Activated CD8-positive, alpha-beta T cell treated with anti-CD3 and anti-CD28 coated beads for 36 hours (primary cell): ENCODE results near the gene PAQR9. TPM values are rescaled to one million over a fixed set of nuclear protein-coding genes. Genes with fewer than 3 reads are reported as not detected.

ENCODE experiments used
- ATAC-seq: fragments of 200-7000 bp; cut with Tn5 transposase; one replicate; pipeline ENCODE4 v1.10.0; 2021; ENCODE audit warnings: mild to moderate bottlenecking, moderate library complexity
- CTCF ChIA-PET: fragments of 350-600 bp; sonication (Branson Sonifier 250); formaldehyde crosslinking; loops from one replicate; lab custom pipeline; 2021; ENCODE audit warnings: antibody characterized with exemption; lab: Charles Lee
- POLR2A ChIA-PET: fragments of 350-600 bp; sonication (Branson Sonifier 250); formaldehyde crosslinking; loops from one replicate; lab custom pipeline; 2021; ENCODE audit warnings: antibody characterized with exemption; lab: Charles Lee
- DNase-seq: peaks from one replicate; pipeline ENCODE4 v3.0.0-alpha.2; 2020
- H3K27ac Mint-ChIP-seq: one replicate; pipeline ENCODE4 v1.8.0; 2021; ENCODE audit warnings: mild to moderate bottlenecking, mixed read lengths
- H3K27me3 Mint-ChIP-seq: one replicate; pipeline ENCODE4 v1.8.0; 2021; ENCODE audit warnings: mixed read lengths
- H3K36me3 Mint-ChIP-seq: one replicate; pipeline ENCODE4 v1.8.0; 2021; ENCODE audit warnings: low read depth, mixed read lengths
- H3K4me1 Mint-ChIP-seq: one replicate; pipeline ENCODE4 v1.8.0; 2021; ENCODE audit warnings: low read depth, mixed read lengths
- H3K4me3 Mint-ChIP-seq: one replicate; pipeline ENCODE4 v1.8.0; 2021; ENCODE audit warnings: mild to moderate bottlenecking, moderate library complexity, mixed read lengths
- H3K9me3 Mint-ChIP-seq: one replicate; pipeline ENCODE4 v1.8.0; 2021; ENCODE audit warnings: mixed read lengths
- intact Hi-C: fragments of 100-400 bp; cut with micrococcal nuclease; formaldehyde crosslinking; loops from one replicate; pipeline ENCODE4 v1.10.0; 2022
- total RNA-seq, 2 experiments: library from RNA; stranded (reverse); gene quantifications; one replicate each; pipeline ENCODE4 v1.2.3, GENCODE V29; 2021
- TF ChIP-seq, protein P1 (sequence below): fragments of 200-600 bp; IDR thresholded peaks from one replicate; pipeline ENCODE4 v1.8.0; 2022; ENCODE audit warnings: antibody characterized with exemption, mild to moderate bottlenecking

PAQR9 gene
- total RNA-seq, 2 experiments from 2014 or later: not detected

DNA sequence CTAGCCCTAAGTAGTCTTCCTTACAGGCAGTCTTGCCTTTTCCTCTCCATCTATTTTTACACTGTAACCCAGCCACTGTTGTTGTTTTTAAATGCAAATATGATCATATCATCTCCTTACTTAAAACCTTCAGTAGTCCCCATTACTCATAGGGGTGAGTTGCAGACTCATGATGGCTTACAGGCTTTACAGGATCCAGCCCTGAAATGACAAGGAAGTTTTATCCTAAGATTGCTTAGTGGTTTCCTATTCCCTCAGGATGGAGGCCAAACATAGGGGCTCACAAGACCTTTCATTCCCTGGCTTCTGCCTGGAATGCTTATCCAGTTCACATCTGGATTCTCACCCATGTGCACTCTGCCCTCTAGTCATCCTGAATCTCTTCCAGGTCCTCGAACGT is 46.9 kb downstream of the PAQR9 start:
- no peak overlapping the region for H3K4me3 Mint-ChIP-seq
- TF ChIP-seq, protein P1, sequence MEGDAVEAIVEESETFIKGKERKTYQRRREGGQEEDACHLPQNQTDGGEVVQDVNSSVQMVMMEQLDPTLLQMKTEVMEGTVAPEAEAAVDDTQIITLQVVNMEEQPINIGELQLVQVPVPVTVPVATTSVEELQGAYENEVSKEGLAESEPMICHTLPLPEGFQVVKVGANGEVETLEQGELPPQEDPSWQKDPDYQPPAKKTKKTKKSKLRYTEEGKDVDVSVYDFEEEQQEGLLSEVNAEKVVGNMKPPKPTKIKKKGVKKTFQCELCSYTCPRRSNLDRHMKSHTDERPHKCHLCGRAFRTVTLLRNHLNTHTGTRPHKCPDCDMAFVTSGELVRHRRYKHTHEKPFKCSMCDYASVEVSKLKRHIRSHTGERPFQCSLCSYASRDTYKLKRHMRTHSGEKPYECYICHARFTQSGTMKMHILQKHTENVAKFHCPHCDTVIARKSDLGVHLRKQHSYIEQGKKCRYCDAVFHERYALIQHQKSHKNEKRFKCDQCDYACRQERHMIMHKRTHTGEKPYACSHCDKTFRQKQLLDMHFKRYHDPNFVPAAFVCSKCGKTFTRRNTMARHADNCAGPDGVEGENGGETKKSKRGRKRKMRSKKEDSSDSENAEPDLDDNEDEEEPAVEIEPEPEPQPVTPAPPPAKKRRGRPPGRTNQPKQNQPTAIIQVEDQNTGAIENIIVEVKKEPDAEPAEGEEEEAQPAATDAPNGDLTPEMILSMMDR: no peak
- no peaks in the 10 kb centered on the region for H3K36me3 Mint-ChIP-seq
- H3K27ac Mint-ChIP-seq: no peak overlapping the region
- DNase-seq: no peak
- H3K4me1 Mint-ChIP-seq: no peaks in the 10 kb centered on the region
- CTCF ChIA-PET: no interaction called here
- peaks cover 3% of the 10 kb centered on the region for H3K27me3 Mint-ChIP-seq
- POLR2A ChIA-PET: no interaction called here
- intact Hi-C loops: no loop called here
- ATAC-seq: no peak
- H3K9me3 Mint-ChIP-seq: no peaks in the 10 kb centered on the region

DNA sequence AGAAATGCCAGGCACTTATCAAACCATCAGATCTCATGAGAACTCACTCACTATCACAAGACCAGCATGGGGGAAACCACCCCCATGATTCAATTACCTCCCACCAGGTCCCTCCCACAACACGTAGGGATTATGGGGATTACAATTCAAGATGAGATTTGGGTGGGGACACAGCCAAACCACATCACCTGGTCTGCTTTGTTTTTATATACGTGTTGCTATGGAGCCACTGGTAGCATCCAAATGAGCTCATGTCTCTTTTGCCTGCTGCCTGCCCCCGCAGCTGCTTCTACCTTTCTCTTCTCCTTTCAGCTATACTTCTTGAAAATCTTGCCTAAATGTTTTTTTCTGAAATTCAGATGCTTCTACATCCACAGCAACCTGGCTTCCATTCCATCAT is 47.8 kb downstream of the PAQR9 start:
- Mint-ChIP-seq H3K27ac (no peak overlapping the region), H3K27me3 (peaks cover 5% of the 10 kb centered on the region), H3K4me3 (no peak overlapping the region), H3K36me3 (no peaks in the 10 kb centered on the region), H3K9me3 (no peaks in the 10 kb centered on the region), H3K4me1 (no peaks in the 10 kb centered on the region)
- DNase-seq (no peak), ATAC-seq (no peak)
- CTCF ChIA-PET: no interaction called here
- TF ChIP-seq, protein P1: no peak
- POLR2A ChIA-PET: no interaction called here
- intact Hi-C loops: no loop called here

DNA sequence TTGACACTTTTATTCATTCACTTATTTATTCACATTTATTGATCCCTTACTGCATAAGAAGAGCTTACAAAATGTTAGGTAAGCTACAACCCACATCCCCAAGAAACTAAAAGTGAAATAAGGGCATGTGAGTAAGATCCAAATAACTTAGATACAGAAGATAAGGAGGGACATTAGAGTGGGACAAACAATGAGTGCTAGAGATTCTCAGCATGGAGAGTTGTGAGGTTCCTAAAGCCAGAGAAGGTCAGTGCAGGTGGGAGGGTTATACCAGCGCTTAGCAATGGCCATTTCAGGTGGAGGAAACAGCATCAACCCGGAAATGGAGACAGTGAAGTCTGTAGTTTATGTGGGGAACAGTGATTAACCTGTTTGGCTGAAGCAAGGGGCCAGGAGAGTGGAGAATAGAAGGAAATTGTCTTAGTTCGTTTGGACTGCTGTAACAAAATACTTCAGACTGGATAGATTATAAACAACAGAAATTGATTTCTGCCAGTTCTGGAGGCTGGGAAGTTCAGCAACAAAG is 49.1 kb downstream of the PAQR9 start:
- H3K36me3 Mint-ChIP-seq: no peaks in the 10 kb centered on the region
- H3K9me3 Mint-ChIP-seq: no peaks in the 10 kb centered on the region
- no peak for ATAC-seq
- TF ChIP-seq, protein P1: no peak
- ChIA-PET POLR2A (no interaction called here), CTCF (no interaction called here)
- H3K4me3 Mint-ChIP-seq: no peak overlapping the region
- intact Hi-C loops: no loop called here
- DNase-seq: no peak
- H3K27me3 Mint-ChIP-seq: peaks cover 9% of the 10 kb centered on the region
- no peaks in the 10 kb centered on the region for H3K4me1 Mint-ChIP-seq
- no peak overlapping the region for H3K27ac Mint-ChIP-seq

DNA sequence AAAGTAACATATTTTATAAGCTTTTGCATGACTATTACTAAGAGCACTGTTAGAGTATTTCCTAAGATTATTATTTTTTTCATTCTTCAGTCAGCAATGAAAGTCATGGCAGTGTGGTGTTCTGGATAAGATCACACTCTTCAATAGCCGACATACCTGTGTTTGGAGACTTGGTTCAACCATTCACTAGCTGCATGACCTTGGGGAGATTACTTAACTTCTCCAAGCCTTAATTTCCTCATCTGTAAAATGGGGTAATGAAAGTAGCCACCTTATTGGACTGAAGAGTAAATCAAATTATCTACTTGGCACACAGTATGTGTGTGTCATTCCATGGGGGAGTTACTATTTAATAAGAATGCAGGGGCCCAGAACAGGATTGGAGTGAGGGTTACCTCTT is 50.0 kb downstream of the PAQR9 start:
- DNase-seq (no peak), ATAC-seq (no peak)
- Mint-ChIP-seq H3K4me3 (no peak overlapping the region), H3K27me3 (peaks cover 15% of the 10 kb centered on the region), H3K27ac (no peak overlapping the region), H3K9me3 (no peaks in the 10 kb centered on the region), H3K36me3 (no peaks in the 10 kb centered on the region), H3K4me1 (no peaks in the 10 kb centered on the region)
- ChIA-PET CTCF (no interaction called here), POLR2A (interaction anchor here (1.0 kb wide), 1 partner anchor 18 kb away, joined by 3 read pairs; no protein-coding TSS in a partner anchor)
- intact Hi-C loops: no loop called here
- TF ChIP-seq, protein P1: no peak

DNA sequence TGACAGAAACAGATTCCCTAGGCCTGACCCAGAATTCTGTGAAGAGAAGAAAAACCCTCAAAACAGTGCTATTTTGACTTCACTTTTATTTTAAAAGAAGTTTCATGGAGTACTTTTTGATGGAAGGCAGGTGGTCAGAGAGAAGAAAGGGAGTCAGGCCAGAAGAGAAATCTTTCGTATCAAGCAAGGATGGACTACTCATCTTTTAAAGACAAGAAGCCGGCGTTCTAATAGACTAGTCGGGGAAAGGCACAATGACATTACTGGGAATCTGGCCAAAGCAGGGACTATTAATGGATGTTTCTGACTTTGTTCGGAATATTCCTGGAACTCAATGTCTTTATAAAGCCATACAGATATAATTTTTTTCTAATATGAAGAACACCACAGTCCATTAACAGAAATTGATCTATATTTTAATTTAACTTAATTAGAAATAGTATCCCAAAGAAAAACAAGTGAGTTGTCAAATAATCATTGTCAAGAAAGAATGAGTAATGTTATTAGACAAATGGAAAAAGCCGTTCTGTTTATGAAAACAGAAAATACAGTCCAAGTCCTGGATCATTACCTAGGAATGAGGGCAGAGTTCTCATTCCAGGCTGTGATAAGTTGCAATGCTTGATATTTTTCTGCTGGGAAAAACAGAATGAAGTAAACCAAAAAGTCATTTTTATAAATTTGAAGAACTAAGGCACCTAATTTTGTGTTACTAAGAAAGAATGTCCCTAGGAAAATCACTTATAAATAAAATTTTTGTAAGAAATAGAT is 50.9 kb downstream of the PAQR9 start:
- POLR2A ChIA-PET: interaction anchor here (1.0 kb wide), 1 partner anchor 19 kb away, joined by 3 read pairs; no protein-coding TSS in a partner anchor
- TF ChIP-seq, protein P1: no peak

More for the DNA sequence above, 50.9 kb downstream of the PAQR9 start:
- Mint-ChIP-seq H3K4me3 (no peak overlapping the region), H3K9me3 (no peaks in the 10 kb centered on the region), H3K27me3 (peaks cover 18% of the 10 kb centered on the region), H3K4me1 (no peaks in the 10 kb centered on the region), H3K36me3 (no peaks in the 10 kb centered on the region), H3K27ac (no peak overlapping the region)
- CTCF ChIA-PET: interaction anchor here (0.8 kb wide), 1 partner anchor 84 kb away, joined by 3 read pairs; no protein-coding TSS in a partner anchor
- ATAC-seq (no peak), DNase-seq (no peak)
- intact Hi-C loops: no loop called here
